Tibial artery (tissue), 4 donors: ENCODE data around the gene PEG3.
"Not testable (repeated sequence)": the region's sequence is repeated elsewhere in the genome, so short reads cannot be mapped to it uniquely, and the experiment has no call there.

Source experiments
- DNase-seq, 2 donors: peaks; one replicate each; pipeline ENCODE4 v3.0.0-alpha.2; 2019
- H3K27ac ChIP-seq, 2 donors: fragments of 200-600 bp; sonication (generic) in 1 of 2; 1 replicate in 1 of 2; 2 replicates in 1 of 2; pipeline ENCODE4 v1.5.1; 2018 to 2019; ENCODE audit warnings: mild to moderate bottlenecking in 1 of 2
- H3K27me3 ChIP-seq, 2 donors: fragments of 200-600 bp; sonication (generic) in 1 of 2; one replicate each; pipeline versions ENCODE4 v1.5.1 to v1.6.0; 2016 to 2019
- H3K36me3 ChIP-seq, 3 donors: fragments of 200-600 bp; sonication (generic) in 2 of 3; one replicate each; pipeline ENCODE4 v1.5.1; 2016 to 2019; ENCODE audit warnings: mild to moderate bottlenecking in 2 of 3
- H3K4me1 ChIP-seq, 4 donors: fragments of 200-600 bp; sonication (generic) in 2 of 4; 1 replicate in 3 of 4; 2 replicates in 1 of 4; pipeline ENCODE4 v1.5.1; 2016 to 2019
- H3K4me3 ChIP-seq, 2 donors: fragments of 200-600 bp; sonication (generic) in 1 of 2; 1 replicate in 1 of 2; 2 replicates in 1 of 2; pipeline ENCODE4 v1.5.1; 2018 to 2019; ENCODE audit warnings: mild to moderate bottlenecking in 2 of 2
- H3K9me3 ChIP-seq, 3 donors: fragments of 200-600 bp; sonication (generic) in 1 of 3; one replicate each; pipeline ENCODE4 v1.5.1; 2016 to 2019
- CTCF ChIP-seq, 2 experiments: fragments of 200-600 bp in 1 of 2; fragments of 450-650 bp in 1 of 2; IDR thresholded peaks; one replicate each; pipeline ENCODE4 v1.5.1; 2017 to 2019; ENCODE audit warnings: antibody characterized with exemption in 2 of 2, mild to moderate bottlenecking in 1 of 2, moderate library complexity in 1 of 2
- intact Hi-C: fragments of 100-400 bp; cut with DNase I; formaldehyde crosslinking; loops from one replicate; pipeline ENCODE4 v1.15.0; 2023; ENCODE audit warnings: low total_unique reads

PEG3 gene

GRCh38 chr19:56864443-56865125 lies 24.1 kb upstream of the PEG3 start:
- Histone ChIP-seq H3K4me1 (no peaks in the 10 kb centered on the region), H3K9me3 (peaks cover 0 to 16% (median 10%) of the 10 kb centered on the region in 3 donors), H3K36me3 (no peaks in the 10 kb centered on the region), H3K27me3 (no peaks in the 10 kb centered on the region), H3K4me3 (no peak overlapping the region), H3K27ac (no peak overlapping the region)
- no peak for DNase-seq
- TF ChIP-seq CTCF (IDR thresholded peaks at IDR 0.05), result no peak
- intact Hi-C loops, result no loop called here

- no peak overlapping the region for H3K27ac ChIP-seq
- DNase-seq, result no peak
- H3K4me3 ChIP-seq, result no peak overlapping the region
- H3K4me1 ChIP-seq, result no peaks in the 10 kb centered on the region
- H3K27me3 ChIP-seq, result no peaks in the 10 kb centered on the region
- no peaks in the 10 kb centered on the region for H3K36me3 ChIP-seq
- intact Hi-C loops, result no loop called here
- H3K9me3 ChIP-seq, result peaks cover 0 to 16% (median 10%) of the 10 kb centered on the region in 3 donors
- TF ChIP-seq CTCF (IDR thresholded peaks at IDR 0.05), result no peak
These were observed 22.2 kb upstream of the PEG3 start for GRCh38 chr19:56862741-56863140.

GRCh38 chr19:56860409-56860808 lies 19.9 kb upstream of the PEG3 start:
- H3K36me3 ChIP-seq, intact Hi-C loops, H3K4me3 ChIP-seq, H3K27me3 ChIP-seq, DNase-seq, H3K27ac ChIP-seq, H3K4me1 ChIP-seq: not testable (repeated sequence)
- peaks cover 0 to 16% (median 10%) of the 10 kb centered on the region in 3 donors for H3K9me3 ChIP-seq

GRCh38 chr19:56858026-56858425 lies 17.5 kb upstream of the PEG3 start:
- intact Hi-C loops, result no loop called here
- DNase-seq, result no peak

GRCh38 chr19:56856822-56857221 lies 16.3 kb upstream of the PEG3 start:
- H3K4me3 ChIP-seq, result no peak overlapping the region
- no peak for DNase-seq
- no peaks in the 10 kb centered on the region for H3K27me3 ChIP-seq
- TF ChIP-seq CTCF (IDR thresholded peaks at IDR 0.05), result no peak
- no peak overlapping the region for H3K27ac ChIP-seq
- no peaks in the 10 kb centered on the region for H3K4me1 ChIP-seq
- intact Hi-C loops, result no loop called here
- no peaks in the 10 kb centered on the region for H3K36me3 ChIP-seq
- peaks cover 0 to 12% (median 3%) of the 10 kb centered on the region in 3 donors for H3K9me3 ChIP-seq

More at GRCh38 chr19:56858026-56858425, 17.5 kb upstream of the PEG3 start:
- Histone ChIP-seq H3K36me3 (no peaks in the 10 kb centered on the region), H3K27ac (no peak overlapping the region), H3K4me1 (no peaks in the 10 kb centered on the region), H3K4me3 (no peak overlapping the region), H3K27me3 (no peaks in the 10 kb centered on the region), H3K9me3 (peaks cover 0 to 7% (median 3%) of the 10 kb centered on the region in 3 donors)
- no peak for TF ChIP-seq CTCF (IDR thresholded peaks at IDR 0.05)

- H3K27me3 ChIP-seq, H3K4me1 ChIP-seq, DNase-seq, H3K4me3 ChIP-seq, H3K27ac ChIP-seq, intact Hi-C loops, H3K36me3 ChIP-seq: not testable (repeated sequence)
- peaks cover 0 to 16% (median 0%) of the 10 kb centered on the region in 3 donors for H3K9me3 ChIP-seq
These were observed 11.8 kb upstream of the PEG3 start for GRCh38 chr19:56852361-56852760.
